CD4-positive, alpha-beta T cell treated with Interleukin-15 for 1 hour (primary cell): ENCODE measurements around the gene TNNC1.

Source experiments
- DNase-seq: peaks from one replicate; pipeline ENCODE4 v3.0.0-alpha.2; 2020

Gene TNNC1

GRCh38 chr3:52483577-52484381, 29.9 kb upstream of the TNNC1 start:
- no peak for DNase-seq

- no peak for DNase-seq
Observed at GRCh38 chr3:52483081-52483480, 29.2 kb upstream of the TNNC1 start.

- no peak for DNase-seq
Observed at GRCh38 chr3:52481819-52482521, 28.1 kb upstream of the TNNC1 start.

GRCh38 chr3:52480768-52481715, 27.2 kb upstream of the TNNC1 start:
- no peak for DNase-seq

- no peak for DNase-seq
Observed at GRCh38 chr3:52479877-52480575, 26.2 kb upstream of the TNNC1 start.

GRCh38 chr3:52479037-52479876, 25.4 kb upstream of the TNNC1 start:
- no peak for DNase-seq

GRCh38 chr3:52477796-52478095, 23.9 kb upstream of the TNNC1 start:
- DNase-seq, result no peak

GRCh38 chr3:52477076-52477795, 23.4 kb upstream of the TNNC1 start:
- DNase-seq, result no peak

GRCh38 chr3:52473026-52473425, 19.2 kb upstream of the TNNC1 start:
- no peak for DNase-seq

GRCh38 chr3:52472239-52473000, 18.6 kb upstream of the TNNC1 start:
- DNase-seq, result no peak

- peak; percentile 44 for DNase-seq
Observed at GRCh38 chr3:52471371-52472238, 17.8 kb upstream of the TNNC1 start.

GRCh38 chr3:52470920-52471319, 17.1 kb upstream of the TNNC1 start:
- no peak for DNase-seq

- DNase-seq, result no peak
Observed at GRCh38 chr3:52469001-52469400, 15.2 kb upstream of the TNNC1 start.

GRCh38 chr3:52468336-52468735, 14.5 kb upstream of the TNNC1 start:
- no peak for DNase-seq

GRCh38 chr3:52463416-52463815, 9.6 kb upstream of the TNNC1 start:
- no peak for DNase-seq

- DNase-seq, result no peak
Observed at GRCh38 chr3:52461874-52462273, 8.0 kb upstream of the TNNC1 start.

- DNase-seq, result no peak
Observed at GRCh38 chr3:52458770-52459545, 5.1 kb upstream of the TNNC1 start.

- no peak for DNase-seq
Observed at GRCh38 chr3:52458031-52458760, 4.4 kb upstream of the TNNC1 start.
